ENCODE data around the gene HIRA.
"Not testable (repeated sequence)": the region's sequence is repeated elsewhere in the genome, so short reads cannot be mapped to it uniquely, and the experiment has no call there.

The HIRA gene

DNA sequence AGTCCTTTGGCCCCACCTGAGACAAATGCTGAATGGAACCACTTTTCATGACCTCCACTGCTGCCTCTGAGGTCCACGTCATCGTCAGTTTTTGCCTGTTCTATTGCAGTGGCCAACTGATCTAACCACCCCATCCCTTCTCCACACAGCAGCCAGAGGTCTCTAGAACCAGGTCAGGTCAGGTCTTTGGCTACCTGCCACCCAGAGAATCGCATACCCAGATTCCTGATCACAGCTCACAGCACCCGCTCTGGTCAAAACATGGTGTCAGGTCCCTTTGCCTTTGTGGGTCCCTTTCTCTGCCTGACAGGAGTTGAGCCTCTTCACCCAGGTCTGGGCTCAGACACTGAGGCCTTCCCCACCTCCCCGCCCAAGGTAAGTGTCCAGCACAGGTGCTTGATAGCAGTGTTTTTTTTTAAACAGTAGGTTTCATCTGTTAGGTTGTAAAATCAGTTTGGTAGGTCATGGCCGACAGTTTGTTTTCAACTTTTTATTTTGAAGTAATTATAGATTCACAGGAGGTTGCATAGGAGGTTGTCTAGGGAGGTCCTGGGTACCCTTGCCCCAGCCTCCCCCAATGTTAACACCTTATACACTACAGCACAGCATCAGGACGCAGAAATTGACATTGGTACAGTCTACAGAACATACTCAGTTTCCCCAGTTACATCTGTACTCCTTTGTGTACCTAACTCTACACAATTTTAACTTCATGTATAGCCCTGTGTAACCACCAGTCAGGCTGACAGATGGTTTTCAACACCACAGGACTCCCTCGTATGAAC is 9.1 kb upstream of the HIRA start:
- DNase-seq (ENCODE audit: low read depth, low spot score): no peak

DNA sequence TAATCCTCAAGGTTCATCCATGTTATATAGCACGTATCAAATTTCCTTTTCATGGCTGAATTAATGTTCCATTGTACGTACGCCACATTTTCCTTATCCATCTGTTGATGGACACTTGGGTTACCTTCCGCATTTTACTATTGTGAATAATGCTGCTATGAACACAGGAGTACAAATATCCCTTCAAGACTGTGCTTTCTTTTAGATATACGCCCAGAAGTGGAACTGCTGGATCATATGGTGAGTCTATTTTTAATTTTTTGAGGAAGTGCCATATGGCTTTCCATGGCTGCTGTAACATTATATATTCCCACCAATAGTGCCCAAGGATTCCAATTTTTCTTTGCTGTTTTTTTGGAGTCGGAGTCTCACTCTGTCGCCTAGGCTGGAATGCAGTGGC is 6.8 kb upstream of the HIRA start:
- DNase-seq (ENCODE audit: low read depth, low spot score): no peak

DNA sequence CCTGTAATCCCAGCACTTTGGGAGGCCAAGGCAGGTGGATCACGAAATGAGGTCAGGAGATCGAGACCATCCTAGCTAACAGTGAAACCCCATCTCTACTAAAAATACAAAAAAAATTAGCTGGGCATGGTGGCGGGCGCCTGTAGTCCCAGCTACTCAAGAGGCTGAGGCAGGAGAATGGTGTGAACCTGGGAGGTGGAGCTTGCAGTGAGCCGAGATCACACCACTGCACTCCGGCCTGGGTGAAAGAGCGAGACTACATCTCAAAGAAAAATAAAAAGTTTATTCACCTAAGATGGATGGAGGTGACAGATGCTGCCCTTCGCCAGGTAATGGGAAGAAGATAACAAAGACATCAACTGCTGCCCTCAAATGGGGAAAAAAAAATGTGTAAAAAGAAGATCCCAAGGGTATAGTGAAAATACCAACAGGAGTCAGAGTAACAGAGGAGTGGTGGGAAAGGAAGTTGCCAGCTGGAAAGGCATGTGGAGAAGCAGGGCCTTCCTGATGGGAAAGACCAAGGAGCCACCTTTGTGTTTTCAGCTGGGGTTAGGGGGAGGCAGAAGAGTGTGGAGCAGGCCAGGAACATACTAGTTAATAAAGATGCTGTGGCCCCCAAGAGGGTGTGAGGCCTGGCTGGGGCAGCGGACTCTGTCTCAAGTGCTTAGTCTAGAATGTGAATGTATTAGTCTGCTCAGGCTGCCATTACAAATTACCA is 5.1 kb upstream of the HIRA start:
- not testable (repeated sequence) for DNase-seq (ENCODE audit: low read depth, low spot score)

DNA sequence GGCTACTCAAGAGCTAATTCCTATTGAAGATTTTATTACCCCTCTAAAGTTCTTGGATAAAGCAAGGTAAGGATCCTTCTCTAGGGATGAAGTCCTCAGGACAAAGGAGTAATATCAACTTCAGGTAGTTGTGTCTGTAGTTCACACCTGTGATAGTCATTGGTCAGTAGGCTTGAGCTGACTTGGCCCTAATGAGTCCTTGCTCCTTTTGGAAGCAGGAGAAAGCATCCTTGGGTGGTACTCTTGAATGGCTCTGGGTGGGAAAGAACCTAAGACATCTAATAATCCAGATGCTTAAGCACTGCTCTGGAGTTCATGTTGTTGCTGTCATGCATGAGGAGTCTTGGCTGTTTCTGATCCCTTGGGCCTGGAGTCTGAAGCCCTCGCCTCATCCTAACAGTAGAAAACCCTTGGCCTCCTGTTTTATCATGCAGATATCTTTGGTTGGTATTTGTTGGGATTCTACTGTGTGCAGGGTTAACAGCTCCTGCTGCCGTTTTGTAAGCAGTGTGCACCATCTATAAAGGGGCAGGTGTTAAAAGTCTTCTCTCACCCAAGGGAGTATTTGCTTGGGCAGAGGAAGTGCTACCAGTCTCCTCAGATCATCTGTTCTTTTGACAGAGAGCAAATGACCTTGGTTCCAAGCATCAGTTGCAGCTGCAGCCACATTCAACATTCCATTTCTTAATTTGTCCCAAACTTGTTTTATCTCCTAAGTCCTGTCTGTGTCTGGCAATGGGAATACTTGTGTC is 3.5 kb upstream of the HIRA start:
- no peak for DNase-seq (ENCODE audit: low read depth, low spot score)

DNA sequence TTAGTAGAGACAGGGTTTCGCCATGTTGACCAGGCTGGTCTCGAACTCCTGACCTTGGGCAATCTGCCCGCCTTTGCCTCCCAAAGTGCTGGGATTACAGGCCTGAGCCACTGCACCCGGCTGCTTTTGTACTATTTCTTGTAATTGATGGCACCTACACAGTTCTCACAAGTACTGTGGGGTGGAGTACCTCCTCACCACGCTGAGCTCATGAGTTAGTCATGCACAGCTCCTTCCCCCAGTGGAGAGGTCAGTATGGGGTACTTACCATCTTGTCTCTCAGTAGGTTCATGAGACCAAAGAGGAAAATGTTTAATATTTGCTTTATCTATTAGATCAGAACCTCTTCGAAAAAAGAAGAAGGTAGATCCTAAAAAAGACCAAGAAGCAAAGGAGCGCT is 2.9 kb upstream of the HIRA start:
- DNase-seq (ENCODE audit: low read depth, low spot score): no peak

DNA sequence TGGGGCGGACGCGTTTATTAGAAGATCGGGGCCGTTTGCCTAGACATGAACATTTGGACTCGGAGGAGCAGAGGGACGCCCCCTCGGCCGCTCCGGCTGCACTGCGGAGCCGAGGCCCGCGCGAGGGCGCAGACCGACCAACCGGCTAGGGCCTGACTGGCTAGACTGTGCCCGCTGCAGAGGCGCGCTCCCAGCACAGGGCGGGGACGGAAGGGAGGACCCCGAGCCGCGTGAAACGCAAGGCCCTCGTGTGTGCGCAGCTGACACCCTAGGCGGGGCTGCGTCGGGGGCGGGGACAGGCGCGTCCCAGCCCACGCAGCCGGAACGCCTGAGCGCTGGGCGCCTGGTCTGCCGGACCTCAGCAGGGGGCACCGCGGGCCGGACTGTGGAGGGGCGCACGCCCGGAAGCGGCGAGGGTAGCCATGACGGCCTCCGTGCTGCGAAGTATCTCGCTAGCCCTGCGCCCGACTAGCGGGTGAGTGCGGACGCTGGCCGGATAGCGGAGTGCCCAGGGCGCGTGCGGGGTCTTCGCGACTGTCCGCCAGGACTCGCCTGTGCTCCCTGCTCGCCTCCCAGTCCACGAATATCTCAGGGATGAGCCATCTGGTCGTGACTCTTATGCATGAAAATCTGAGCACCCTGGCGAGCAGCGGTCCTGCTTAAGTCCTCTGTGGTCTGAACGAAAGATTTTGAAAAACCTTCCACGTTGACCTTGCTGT is 759 bp upstream of the HIRA start, which contains the start of gene MRPL40:
MRPL40 (plus strand) TSS at position 413 of the 719 bp plus-strand sequence; CDS start at position 423, 10 bp downstream.
- DNase-seq (ENCODE audit: low read depth, low spot score): peak; percentile 69

DNA sequence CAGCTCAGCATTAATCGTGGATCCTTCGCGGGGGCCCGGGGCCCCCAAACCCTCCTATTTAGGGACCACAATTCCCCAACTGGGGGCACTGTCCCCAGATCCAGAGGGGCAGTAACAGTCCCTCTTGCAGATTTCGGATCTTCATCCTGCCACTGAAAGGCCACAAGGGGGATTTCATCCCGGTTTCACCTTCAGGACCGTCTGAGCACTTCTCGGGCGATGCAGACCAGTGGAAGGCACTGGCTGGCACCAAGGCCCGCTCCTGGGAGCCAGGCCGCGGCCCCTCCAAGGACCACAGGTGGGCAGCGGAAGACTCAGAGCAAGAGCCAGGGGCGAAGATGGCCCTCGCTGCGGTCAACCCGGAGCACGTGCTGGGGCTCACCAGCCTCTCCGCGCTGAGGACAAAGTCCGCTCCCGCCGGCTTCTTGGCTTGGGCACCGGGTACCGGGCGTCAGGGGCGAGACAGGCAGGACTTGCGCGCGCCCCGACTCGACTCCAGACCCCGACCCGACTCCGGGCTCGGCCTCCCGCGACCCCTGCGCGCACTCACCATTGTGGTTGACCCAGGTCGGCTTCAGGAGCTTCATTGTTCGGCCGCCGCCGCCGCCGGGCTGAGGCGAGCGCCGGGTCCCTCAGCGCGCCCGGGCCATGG is 517 bp downstream of the HIRA start:
- DNase-seq (ENCODE audit: low read depth, low spot score): no peak

DNA sequence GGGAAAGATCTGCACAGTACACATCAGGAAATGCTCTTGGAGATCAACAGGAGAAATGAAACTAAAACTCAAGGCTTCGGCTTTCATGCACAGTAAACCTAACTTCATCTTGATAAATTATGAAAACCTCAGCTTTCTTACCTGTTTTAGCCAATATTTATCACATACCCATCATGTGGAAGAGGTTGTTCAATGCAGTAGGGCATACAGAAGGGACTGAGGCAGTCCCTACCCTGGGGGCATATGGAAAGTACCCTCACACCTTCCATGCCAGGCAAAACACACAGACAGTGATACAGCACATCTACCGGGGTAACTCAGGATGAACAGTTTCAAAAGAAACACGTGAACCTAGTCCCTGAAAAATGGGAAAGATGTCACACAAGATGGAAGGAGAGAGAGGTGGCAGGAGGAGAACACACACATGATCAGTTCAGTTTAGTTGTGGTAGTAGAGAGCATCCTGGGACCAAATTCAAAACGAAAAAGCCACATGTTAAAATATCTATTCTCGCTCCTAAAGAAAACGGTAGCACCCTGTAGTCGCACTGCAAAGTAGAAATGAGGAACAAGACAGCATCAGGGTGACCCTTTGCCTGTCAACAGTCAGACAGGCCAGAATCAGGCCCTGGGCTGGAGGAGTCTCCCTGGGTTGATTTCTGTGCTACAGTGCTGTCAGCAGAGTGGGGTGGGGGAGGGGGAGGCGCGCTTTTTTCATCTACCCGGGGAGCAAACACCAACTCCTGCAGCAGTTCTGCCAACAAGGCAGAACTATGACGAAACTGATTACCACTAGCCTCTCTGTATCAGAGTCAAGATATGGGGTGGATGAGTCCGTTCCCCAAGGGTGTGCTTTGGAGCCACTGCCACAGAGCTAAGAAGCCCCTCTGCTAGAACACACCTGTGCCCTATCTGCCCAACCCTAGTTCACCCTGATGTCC is 1.3 kb downstream of the HIRA start:
- no peak for DNase-seq (ENCODE audit: low read depth, low spot score)

DNA sequence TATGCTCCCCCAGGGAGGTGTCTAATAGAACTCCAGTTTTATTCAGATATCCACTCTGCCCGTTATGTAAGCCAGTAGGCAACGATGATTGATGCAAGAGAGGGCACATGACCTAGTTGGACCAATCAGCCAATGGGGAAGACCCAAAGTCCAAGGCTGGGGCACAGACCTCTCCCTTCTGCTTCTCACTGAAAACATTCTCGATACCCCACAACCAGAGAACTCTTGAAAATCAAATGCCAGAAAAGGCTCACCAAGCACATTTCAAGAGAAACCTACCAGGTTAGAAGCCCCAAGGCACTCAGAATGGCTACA is 7.4 kb downstream of the HIRA start:
- DNase-seq (ENCODE audit: low read depth, low spot score): no peak

DNA sequence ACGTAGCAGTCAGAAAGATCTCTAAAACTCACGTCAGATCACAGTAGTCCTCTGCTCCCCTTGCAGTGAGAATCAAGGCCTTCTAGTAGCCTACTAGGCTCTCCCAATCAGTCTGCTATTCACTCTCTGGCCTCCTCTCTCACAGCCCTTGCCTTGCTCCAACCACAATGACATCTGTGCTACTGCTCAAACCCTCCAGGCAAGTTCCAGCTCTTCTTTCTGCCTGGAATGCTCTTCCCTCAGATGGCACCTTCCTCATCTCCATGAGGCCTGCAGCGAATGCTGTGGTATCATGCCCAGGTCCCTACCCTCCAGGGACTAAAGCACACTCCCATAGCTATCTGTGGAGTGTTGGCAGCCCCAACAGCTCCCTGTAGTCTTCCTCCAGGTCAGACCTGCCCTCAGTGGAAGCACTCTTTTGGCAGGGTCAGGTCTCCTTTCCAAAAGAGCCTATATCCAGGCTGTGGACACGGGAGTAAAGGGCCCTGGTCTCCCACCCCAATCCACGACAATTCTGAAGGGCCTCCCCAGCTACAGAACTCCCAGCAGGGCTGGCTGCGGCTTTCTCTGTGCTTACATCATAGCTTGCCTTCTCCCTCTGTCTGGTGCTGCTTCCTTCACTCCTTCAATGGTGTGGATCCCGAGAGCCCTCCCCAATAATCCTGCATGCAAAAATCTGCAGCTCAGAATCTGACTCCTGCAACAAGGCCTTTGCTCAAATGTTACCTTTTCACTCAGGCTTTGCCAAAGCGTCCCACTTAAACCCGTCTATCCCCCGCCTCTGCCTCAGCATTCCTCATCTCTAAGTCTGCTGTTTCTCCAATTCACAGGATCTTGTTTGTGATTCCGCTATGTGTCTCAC is 8.9 kb downstream of the HIRA start:
- DNase-seq (ENCODE audit: low read depth, low spot score): no peak

DNA sequence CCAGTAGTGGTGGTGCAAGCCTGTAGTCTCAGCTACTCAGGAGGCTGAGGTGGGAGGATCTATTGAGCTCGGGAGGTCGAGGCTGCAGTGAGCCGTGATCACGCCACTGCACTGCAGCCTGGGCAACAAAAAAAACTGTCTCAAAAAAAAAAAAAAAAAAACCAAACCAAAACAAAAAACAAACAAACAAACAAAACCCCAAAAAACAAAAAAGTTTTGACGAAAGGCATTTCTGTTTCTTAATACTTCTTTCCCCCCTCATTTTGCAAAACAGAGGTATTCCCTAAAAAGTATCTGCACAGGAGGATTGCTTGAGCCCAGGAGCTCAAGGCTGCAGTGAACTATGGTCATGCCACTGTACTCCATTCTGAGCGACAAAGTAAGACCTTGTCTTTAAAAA is 11.2 kb downstream of the HIRA start:
- DNase-seq (ENCODE audit: low read depth, low spot score): no peak

DNA sequence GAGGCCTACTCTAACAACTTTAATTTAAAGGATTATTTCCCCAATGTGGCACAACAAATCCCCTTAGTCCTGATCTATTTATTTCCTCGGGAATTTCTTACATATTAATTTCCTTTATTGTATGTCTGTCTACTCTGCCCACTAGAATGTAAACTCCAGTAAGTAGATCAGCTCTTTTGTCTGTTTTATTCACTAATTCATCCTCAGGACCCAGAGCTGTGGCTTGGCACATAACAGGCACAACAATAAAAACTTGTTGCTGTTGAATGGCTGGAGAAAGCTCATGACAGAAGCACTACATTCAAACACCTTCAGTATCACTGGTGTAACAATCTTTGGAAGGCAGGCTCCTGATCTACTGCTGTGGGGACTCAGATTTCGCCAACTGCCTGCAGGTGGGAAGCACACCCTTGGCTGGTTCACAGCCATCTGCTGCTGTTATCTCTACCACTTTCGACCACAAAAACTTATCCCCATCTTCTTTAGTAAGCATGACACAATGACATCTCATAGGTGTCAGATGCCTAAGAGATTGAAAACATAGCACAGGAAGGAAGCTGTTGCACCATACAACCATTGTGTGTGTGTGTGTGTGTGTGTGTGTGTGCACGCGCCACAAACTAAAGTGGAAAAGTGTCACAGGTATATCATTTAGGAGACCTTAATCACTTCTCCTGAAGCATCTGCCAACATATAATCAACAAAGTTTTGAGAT is 11.9 kb downstream of the HIRA start:
- no peak for DNase-seq (ENCODE audit: low read depth, low spot score)

DNA sequence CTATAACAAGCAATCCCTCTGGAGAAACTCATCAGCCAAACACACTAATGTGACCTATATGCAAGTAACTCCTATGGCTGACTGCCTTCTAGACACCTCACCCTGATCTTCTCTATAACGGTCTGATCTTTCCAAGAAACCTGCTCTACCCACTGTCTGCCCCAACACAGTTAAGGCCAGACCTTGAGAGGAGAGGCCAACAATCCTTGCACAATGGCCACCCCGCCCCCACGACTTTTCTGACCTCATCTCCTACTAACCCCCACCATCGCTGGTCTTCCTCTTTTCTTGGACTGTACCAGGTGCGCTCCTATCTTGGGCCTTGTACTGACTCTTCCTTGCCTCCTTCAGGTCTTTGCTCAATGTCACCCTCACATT is 12.5 kb downstream of the HIRA start:
- DNase-seq (ENCODE audit: low read depth, low spot score): no peak

DNA sequence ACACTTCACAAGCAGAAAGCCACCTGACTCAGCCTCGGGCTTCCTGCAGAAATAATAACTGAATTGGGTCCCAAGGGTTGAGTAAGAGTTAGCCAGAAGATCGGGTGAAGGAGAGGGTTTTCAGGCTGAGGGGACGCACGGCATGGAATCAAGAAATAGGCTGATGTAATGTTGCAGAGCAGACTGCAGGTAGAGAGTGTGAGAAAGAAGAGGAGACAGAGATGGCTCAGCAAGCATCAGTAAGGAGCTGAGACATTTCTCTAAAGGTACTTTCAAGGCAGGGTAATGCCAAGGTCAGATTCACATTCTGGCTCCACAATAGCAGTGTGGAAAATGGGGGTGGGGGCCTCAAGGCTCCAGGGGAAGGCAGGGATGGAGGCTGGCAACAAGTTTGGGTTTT is 18.6 kb downstream of the HIRA start:
- DNase-seq (ENCODE audit: low read depth, low spot score): no peak

DNA sequence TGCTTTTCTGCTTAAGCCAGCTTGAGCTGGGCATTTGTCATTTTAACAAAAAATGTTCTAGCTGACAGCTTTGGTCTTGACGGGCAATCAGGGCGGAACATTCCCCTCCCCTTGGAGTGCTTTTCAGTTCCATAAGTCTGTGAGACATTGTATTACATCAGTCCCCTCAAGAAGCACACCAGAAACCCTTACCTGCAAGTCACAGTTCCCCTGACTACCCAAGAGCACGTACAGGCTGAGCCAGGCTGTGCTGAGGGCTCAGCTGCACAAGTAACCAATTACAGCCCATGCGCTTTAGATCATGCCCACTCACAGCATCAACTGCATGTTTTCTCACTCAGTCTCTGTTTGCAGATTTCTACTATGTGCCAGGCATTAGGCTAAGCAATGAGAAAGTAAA is 19.1 kb downstream of the HIRA start:
- DNase-seq (ENCODE audit: low read depth, low spot score): no peak

DNA sequence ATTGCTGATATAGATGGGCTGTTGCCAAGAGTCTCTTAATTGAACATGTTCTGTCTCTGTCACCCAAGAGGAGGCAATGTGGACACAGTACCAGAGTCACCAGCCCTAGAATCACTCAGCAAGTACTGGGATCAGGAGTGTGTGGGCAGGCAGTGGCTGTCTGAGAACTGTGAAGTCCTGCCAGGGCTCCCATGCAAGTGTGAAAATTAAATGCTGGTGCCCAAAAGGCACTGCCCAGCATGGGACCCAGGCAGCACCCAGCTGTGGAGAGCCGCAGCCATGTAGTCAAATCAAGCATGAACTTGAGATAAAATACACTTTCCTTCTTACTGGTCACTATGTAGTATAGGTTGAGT is 19.9 kb downstream of the HIRA start:
- no peak for DNase-seq (ENCODE audit: low read depth, low spot score)

DNA sequence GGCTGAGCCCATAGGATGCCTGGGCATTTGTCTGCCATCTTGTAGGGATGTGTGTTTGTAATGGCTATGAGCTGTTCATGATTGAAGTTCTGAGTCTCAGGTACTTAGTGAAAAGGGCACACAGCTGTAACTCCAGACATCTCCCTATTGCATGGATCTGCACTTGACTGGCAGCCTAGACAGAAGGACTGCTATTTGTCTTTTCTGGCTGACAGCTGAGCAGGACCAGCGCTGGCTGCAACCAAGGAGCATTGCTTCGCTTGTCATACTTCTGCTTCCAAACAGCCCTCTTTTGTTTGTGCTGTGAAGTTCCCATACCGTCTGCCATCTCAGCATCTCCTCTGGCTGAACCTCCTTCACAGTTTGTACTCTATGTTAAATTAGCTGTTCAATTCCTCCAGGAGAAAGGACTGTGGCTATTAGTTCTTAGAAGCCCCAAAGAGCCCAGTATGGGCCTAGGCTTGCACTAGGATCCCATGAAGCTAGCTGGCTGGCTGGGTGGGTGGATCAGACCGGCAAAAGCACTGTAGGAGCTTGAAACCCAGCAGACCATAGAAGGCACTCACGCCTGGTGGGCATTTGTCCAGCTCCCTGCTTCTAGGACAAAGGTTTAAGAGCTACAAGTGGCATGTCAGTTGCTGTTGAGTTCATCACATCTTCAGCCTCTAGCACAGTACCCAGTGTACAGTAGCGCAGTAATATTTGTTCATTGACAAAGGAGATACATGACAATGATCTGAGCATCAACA is 20.4 kb downstream of the HIRA start:
- no peak for DNase-seq (ENCODE audit: low read depth, low spot score)
